Hepatocyte (in vitro differentiated cells): ENCODE data around the gene CUX1. TPM values are rescaled to one million over a fixed set of nuclear protein-coding genes. Genes with fewer than 3 reads are reported as not detected.

Experiments used
- DNase-seq: peaks from one replicate; pipeline ENCODE4 v3.0.0-alpha.2; 2016; ENCODE audit warnings: low spot score
- H2AFZ ChIP-seq: fragments of 200-600 bp; sonication (generic); 2 replicates; pipeline ENCODE4 v1.6.0; 2016; ENCODE audit warnings: antibody characterized with exemption, mild to moderate bottlenecking
- H3K27ac ChIP-seq: fragments of 200-600 bp; sonication (generic); 2 replicates; pipeline ENCODE4 v1.5.1; 2016; ENCODE audit warnings: mild to moderate bottlenecking
- H3K27me3 ChIP-seq: fragments of 200-600 bp; sonication (generic); 2 replicates; pipeline ENCODE4 v1.6.1; 2016
- H3K36me3 ChIP-seq: fragments of 200-600 bp; sonication (generic); replicated peaks from 2 replicates; pipeline ENCODE4 v1.5.1; 2016; ENCODE audit warnings: low read depth; ENCODE audit not compliant: insufficient read depth
- H3K4me1 ChIP-seq: fragments of 200-600 bp; sonication (generic); 2 replicates; pipeline ENCODE4 v1.5.1; 2016; ENCODE audit warnings: mild to moderate bottlenecking, moderate library complexity; ENCODE audit not compliant: insufficient read depth
- H3K4me2 ChIP-seq: fragments of 200-600 bp; sonication (generic); 2 replicates; pipeline ENCODE4 v1.6.0; 2016
- H3K4me3 ChIP-seq: fragments of 200-600 bp; sonication (generic); 2 replicates; pipeline ENCODE4 v1.5.1; 2016; ENCODE audit warnings: mild to moderate bottlenecking
- H3K79me2 ChIP-seq: fragments of 200-600 bp; sonication (generic); 2 replicates; pipeline ENCODE4 v1.6.0; 2017; ENCODE audit warnings: mild to moderate bottlenecking
- H3K9me2 ChIP-seq: fragments of 200-600 bp; sonication (generic); replicated peaks from 2 replicates; pipeline ENCODE4 v1.6.0; 2017; ENCODE audit warnings: mild to moderate bottlenecking; ENCODE audit not compliant: insufficient read depth
- H3K9me3 ChIP-seq: fragments of 200-600 bp; sonication (generic); 2 replicates; pipeline ENCODE4 v1.5.1; 2016; ENCODE audit warnings: low read depth, mild to moderate bottlenecking
- H4K20me1 ChIP-seq: fragments of 200-600 bp; sonication (generic); 2 replicates; pipeline ENCODE4 v1.6.0; 2016; ENCODE audit warnings: mild to moderate bottlenecking; ENCODE audit not compliant: insufficient read depth, poor library complexity, severe bottlenecking
- CTCF ChIP-seq: fragments of 200-600 bp; sonication (generic); IDR thresholded peaks from 2 replicates; pipeline ENCODE4 v1.5.1; 2016; ENCODE audit warnings: antibody characterized with exemption, mild to moderate bottlenecking; ENCODE audit not compliant: poor library complexity
- EZH2 ChIP-seq: fragments of 200-600 bp; sonication (generic); IDR thresholded peaks from 2 replicates; pipeline ENCODE4 v1.6.1; 2016; ENCODE audit warnings: antibody characterized with exemption, mild to moderate bottlenecking, borderline replicate concordance
- EZH2phosphoT487 ChIP-seq: fragments of 200-600 bp; sonication (generic); IDR thresholded peaks from one replicate; pipeline ENCODE4 v1.6.1; 2018; ENCODE audit warnings: antibody characterized with exemption, mild to moderate bottlenecking, low read depth, moderate library complexity; ENCODE audit not compliant: unreplicated experiment, severe bottlenecking
- WGBS: methylation state at CpG from one replicate; pipeline ENCODE4 v1.1.6; 2016; ENCODE audit warnings: low lambda C conversion rate; ENCODE audit errors: missing lambda C conversion rate; 5-methylcytosine and 5-hydroxymethylcytosine counted together
- polyA plus RNA-seq: library from polyadenylated mRNA; unstranded; fragments of >200 nt; fragmentation: Nextera tagmentation; extraction: Ambion mirVana; gene quantifications from 2 replicates; pipeline ENCODE4 v1.2.1, GENCODE V29; 2016
- total RNA-seq: library from RNA; depleted of rRNA; stranded (reverse); fragments of >200 nt; gene quantifications from 2 replicates; pipeline ENCODE4 v1.2.3, GENCODE V29; 2014

CUX1 gene
- total and polyA plus RNA-seq, 2 experiments from 2014 or later: 60.1 to 76.8 TPM

- no peaks in the 10 kb centered on the region for H3K4me1 ChIP-seq
- TF ChIP-seq CTCF (no peak), EZH2 (no peak), EZH2phosphoT487 (no peak)
- 94% methylated on average over 18 of the region's 19 CpGs for WGBS
- H4K20me1 ChIP-seq: no peaks in the 10 kb centered on the region
- no peak for DNase-seq
- H3K4me3 ChIP-seq: no peak overlapping the region
- H3K36me3 ChIP-seq: no peaks in the 10 kb centered on the region
- no peak overlapping the region for H3K27ac ChIP-seq
- no peaks in the 10 kb centered on the region for H3K9me2 ChIP-seq
- no peaks in the 10 kb centered on the region for H3K79me2 ChIP-seq
- H3K27me3 ChIP-seq: no peaks in the 10 kb centered on the region
- H2AFZ ChIP-seq: no peak overlapping the region
- no peaks in the 10 kb centered on the region for H3K9me3 ChIP-seq
- H3K4me2 ChIP-seq: no peak overlapping the region
These were observed 290.2 kb downstream of the CUX1 start for GRCh38 chr7:102107474-102108104.

- no peak for DNase-seq
- Histone ChIP-seq H3K9me3 (no peaks in the 10 kb centered on the region), H3K4me1 (no peaks in the 10 kb centered on the region), H3K27ac (no peak overlapping the region), H3K27me3 (no peaks in the 10 kb centered on the region), H3K9me2 (no peaks in the 10 kb centered on the region), H3K4me2 (no peak overlapping the region), H3K4me3 (no peak overlapping the region), H3K79me2 (no peaks in the 10 kb centered on the region), H2AFZ (no peak overlapping the region), H4K20me1 (no peaks in the 10 kb centered on the region), H3K36me3 (no peaks in the 10 kb centered on the region)
- WGBS: 94% methylated on average over 36 of the region's 36 CpGs
- TF ChIP-seq EZH2phosphoT487 (no peak), CTCF (no peak), EZH2 (no peak)
These were observed 293.9 kb downstream of the CUX1 start for GRCh38 chr7:102111061-102112041.

GRCh38 chr7:102115181-102115580 lies 297.8 kb downstream of the CUX1 start:
- Histone ChIP-seq H3K9me2 (no peaks in the 10 kb centered on the region), H4K20me1 (no peaks in the 10 kb centered on the region), H3K4me1 (no peaks in the 10 kb centered on the region), H2AFZ (no peak overlapping the region), H3K9me3 (no peaks in the 10 kb centered on the region), H3K79me2 (no peaks in the 10 kb centered on the region), H3K4me3 (no peak overlapping the region), H3K27me3 (no peaks in the 10 kb centered on the region), H3K36me3 (no peaks in the 10 kb centered on the region), H3K4me2 (no peak overlapping the region), H3K27ac (no peak overlapping the region)
- WGBS: 90% methylated on average over 7 of the region's 7 CpGs
- no peak for DNase-seq
- TF ChIP-seq CTCF: no peak
- TF ChIP-seq EZH2: no peak
- TF ChIP-seq EZH2phosphoT487: no peak
